HG03432 (cell line): ENCODE results near the gene VILL.
"Not testable (repeated sequence)": the region's sequence is repeated elsewhere in the genome, so short reads cannot be mapped to it uniquely, and the experiment has no call there.

Source experiments
- ATAC-seq: cut with Tn5 transposase; IDR thresholded peaks from one replicate; pipeline ENCODE4 v1.9.1; 2021; ENCODE audit warnings: mild to moderate bottlenecking, moderate library complexity; ENCODE audit not compliant: unreplicated experiment

Gene VILL

GRCh38 chr3:37985637-37986320 is 4.8 kb upstream of the VILL start:
- ATAC-seq, result no peak

GRCh38 chr3:37986479-37987314 is 3.9 kb upstream of the VILL start:
- no peak for ATAC-seq

GRCh38 chr3:37987315-37987697 is 3.3 kb upstream of the VILL start:
- no peak for ATAC-seq

DNA sequence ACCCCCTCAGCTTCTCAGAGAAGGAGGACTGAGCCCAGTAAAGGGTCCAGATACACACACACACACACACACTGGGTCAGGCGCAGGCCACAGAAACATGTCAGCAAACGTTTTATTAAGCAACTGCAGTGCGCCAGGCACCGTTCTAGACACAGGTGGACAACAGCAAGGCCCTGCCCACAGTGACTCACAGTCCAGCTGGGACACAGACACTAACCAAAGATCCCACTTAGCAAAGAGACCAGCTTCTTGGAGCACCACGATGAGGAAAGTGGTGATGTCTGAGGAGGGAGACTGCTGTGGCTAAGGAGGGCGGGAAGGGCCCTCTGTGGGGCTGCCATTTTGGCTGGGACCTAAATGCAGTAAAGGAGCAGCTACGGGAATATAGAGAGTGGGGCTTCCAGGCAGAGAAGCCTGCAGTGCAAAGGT is 2.8 kb upstream of the VILL start:
- no peak for ATAC-seq

DNA sequence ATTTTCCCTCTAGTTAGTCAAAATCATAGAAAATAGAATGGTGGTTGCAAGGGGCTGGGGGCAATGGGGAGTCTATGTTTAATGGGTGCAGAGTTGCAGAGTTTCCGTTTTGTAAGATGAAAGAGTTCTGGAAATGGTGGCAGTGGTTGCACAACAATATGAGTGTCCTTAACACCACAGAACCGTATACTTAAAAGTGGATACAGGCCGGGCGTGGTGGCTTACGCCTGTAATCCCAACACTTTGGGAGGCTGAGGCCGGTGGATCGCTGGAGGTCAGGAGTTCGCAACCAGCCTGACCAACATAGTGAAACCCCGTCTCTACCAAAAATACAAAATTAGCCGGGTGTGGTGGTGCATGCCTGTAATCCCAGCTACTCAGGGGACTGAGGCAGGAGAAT is 2.2 kb upstream of the VILL start:
- not testable (repeated sequence) for ATAC-seq

- no peak for ATAC-seq
Observed at GRCh38 chr3:37988931-37989525, 1.6 kb upstream of the VILL start.

- no peak for ATAC-seq
Observed at GRCh38 chr3:37989821-37990480, 635 bp upstream of the VILL start.

DNA sequence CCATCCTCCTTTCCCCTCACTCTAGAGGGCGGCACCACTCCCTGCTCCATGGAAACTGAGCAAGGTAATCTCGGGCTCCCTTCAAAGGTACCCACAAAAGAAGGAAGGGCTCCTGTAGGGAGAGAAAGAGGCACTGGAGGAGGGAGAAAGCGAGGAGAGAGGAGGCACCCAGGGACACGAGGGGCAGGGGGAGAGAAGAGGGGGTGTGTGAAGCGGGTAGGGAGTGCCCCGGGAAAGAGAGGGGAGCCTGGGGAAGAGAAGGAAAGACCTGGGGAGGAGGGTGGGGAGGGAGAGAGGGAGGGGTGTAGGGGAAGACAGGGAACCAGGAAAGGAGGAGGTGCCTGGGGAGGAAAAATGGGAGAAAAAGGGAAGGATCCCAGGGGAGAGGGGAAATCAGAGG is 523 bp downstream of the VILL start:
- ATAC-seq, result no peak

DNA sequence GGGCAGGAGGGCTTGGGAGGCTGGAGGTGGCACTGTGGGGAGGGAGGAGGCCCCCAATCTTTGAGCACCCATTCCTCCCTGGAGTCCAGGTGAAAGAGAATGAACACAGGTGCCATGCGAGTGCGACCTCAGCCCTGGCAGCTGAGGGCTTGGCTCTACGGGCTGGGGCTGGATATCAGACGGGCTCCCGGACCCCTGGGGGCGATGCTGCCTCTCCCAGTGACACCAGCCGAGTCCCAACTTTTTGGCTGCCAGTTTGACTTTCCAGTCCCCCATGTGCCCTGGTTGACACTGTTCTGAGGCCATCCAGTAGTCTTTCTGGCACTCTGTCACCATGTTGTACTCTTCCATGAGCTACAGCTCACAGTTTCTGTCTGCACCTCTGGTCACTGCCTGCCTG is 1.2 kb downstream of the VILL start:
- no peak for ATAC-seq

DNA sequence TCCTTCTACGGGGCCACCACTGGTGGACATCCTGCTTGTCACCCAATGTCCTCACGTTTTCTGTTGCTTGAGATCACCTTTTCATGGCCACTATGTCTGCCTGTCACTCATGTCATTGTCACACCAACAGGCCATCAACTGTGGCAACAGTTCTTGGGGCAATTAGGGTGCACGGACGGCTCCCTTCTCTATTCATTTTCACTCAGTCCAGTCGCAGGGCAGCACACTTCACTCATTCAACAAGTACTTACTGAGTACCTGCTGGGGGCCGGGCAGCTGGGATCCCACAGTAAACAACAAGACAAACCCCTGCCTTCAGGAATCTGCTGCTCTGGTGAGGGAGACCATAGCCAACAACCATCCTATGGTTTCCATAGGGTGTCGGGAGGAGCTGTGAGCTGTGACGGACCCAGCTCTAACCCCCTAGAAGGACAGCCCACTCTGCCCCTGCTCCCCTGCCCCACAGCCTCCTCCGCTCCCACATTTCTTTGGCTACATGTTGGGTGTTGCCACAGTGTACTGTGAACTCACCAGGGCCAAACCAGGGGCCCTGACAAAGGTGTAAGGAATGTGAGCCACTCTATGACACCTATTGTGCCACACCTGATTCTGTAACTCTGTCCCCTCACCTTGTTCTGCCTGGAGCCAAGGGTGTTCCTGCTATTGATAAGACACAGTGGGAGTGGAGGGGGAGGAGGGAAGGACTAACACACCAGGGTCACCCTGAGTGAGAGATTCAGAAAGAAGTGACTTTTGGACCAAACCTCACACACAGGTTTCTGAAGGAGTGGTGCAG is 1.9 kb downstream of the VILL start:
- no peak for ATAC-seq

GRCh38 chr3:37993067-37993455 is 2.5 kb downstream of the VILL start:
- no peak for ATAC-seq

DNA sequence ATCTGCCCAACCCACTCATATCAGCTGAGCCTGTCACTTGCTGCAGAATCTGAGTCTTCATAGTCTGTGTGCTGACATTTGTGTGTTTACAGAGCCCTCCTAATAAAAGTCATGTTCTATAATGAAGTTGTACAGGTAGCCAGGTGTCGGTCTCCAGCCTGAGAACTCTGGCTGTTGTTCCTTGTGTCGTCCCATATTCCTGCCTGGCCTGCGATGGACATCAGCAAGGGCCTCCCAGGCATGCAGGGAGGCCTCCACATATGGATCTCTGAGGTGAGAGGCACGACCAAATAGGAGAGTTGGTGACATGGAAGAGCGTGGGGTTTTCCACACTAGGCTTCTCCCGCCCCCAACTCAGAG is 2.9 kb downstream of the VILL start:
- no peak for ATAC-seq

DNA sequence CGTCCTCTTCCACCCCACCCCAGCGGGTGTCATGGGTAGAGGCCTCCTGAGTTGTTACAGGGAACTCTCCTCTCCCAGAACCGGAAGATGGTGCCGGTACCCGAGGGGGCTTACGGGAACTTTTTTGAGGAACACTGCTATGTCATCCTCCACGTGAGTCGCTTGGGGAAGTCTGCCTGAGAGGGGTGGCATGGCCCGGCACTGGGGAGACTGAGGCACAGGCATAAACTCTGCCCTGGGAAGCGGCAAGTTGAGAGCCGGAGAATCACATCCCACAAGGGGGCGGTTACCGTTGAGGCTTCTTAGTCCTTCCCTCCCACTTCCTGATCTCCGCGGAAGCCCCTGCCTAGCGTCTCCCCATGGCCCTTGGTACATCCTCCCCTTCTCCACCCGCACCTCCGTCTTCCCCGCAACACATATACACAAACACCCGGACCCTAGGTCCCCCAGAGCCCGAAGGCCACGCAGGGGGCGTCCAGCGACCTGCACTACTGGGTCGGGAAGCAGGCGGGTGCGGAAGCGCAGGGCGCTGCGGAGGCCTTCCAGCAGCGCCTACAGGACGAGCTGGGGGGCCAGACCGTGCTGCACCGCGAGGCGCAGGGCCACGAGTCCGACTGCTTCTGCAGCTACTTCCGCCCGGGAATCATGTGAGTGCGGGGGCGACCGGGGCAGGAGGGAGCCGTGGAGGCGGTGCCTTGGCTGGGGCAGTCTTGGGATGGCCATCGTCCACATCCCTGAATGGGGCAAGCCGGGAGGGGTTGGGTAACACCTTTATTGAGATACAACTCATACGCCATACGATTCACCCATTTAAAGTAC is 3.4 kb downstream of the VILL start:
- peak; percentile 72 for ATAC-seq

- ATAC-seq, result no peak
Observed at GRCh38 chr3:37994639-37994972, 4.0 kb downstream of the VILL start.

GRCh38 chr3:37995652-37996641 is 5.4 kb downstream of the VILL start:
- no peak for ATAC-seq

DNA sequence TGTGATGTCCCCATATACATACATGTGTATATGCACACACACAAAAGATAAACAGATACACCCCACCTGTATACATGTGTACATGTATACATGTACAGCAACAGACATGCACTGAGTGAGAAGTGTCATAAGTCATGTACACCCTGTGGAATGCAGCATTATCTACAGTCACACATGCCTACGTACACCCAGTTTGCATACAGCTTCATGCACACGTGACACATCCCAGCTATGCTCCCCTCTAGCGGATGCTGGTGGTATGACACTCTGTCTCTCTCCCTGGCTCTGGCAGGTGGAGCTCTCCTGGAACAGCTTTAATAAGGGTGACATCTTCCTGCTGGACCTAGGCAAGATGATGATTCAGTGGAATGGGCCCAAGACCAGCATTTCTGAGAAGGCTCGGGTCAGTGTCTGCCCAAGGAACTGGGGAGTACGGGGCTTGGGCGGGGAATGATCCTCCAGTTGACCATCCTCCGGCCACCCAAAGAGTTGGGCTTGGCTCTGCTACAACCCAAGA is 6.3 kb downstream of the VILL start:
- ATAC-seq, result peak; percentile 53

GRCh38 chr3:37997342-37997741 is 6.8 kb downstream of the VILL start:
- no peak for ATAC-seq

- no peak for ATAC-seq
Observed at GRCh38 chr3:37997791-37998370, 7.3 kb downstream of the VILL start.
